Measurements from ENCODE around the gene WBP11.
"Not testable (repeated sequence)": the region's sequence is repeated elsewhere in the genome, so short reads cannot be mapped to it uniquely, and the experiment has no call there.

Gene WBP11

GRCh38 chr12:14751986-14752385, 51.3 kb downstream of the WBP11 start:
- DNase-seq (ENCODE audit: insufficient read length, low spot score) (no peak), FAIRE-seq (no peak)
- TF ChIP-seq, protein P1, sequence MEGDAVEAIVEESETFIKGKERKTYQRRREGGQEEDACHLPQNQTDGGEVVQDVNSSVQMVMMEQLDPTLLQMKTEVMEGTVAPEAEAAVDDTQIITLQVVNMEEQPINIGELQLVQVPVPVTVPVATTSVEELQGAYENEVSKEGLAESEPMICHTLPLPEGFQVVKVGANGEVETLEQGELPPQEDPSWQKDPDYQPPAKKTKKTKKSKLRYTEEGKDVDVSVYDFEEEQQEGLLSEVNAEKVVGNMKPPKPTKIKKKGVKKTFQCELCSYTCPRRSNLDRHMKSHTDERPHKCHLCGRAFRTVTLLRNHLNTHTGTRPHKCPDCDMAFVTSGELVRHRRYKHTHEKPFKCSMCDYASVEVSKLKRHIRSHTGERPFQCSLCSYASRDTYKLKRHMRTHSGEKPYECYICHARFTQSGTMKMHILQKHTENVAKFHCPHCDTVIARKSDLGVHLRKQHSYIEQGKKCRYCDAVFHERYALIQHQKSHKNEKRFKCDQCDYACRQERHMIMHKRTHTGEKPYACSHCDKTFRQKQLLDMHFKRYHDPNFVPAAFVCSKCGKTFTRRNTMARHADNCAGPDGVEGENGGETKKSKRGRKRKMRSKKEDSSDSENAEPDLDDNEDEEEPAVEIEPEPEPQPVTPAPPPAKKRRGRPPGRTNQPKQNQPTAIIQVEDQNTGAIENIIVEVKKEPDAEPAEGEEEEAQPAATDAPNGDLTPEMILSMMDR (IDR thresholded peaks at IDR 0.05; ENCODE audit: insufficient read depth, missing control alignments): no peak

GRCh38 chr12:14743061-14743460, 60.2 kb downstream of the WBP11 start:
- TF ChIP-seq, protein P1 (IDR thresholded peaks at IDR 0.05; ENCODE audit: insufficient read depth, missing control alignments): no peak
- no peak for DNase-seq (ENCODE audit: insufficient read length, low spot score)
- FAIRE-seq: no peak

GRCh38 chr12:14741942-14742341, 61.3 kb downstream of the WBP11 start:
- DNase-seq (ENCODE audit: insufficient read length, low spot score): no peak
- TF ChIP-seq, protein P1 (IDR thresholded peaks at IDR 0.05; ENCODE audit: insufficient read depth, missing control alignments): no peak
- no peak for FAIRE-seq

GRCh38 chr12:14741153-14741552, 62.1 kb downstream of the WBP11 start:
- TF ChIP-seq, protein P1 (IDR thresholded peaks at IDR 0.05; ENCODE audit: insufficient read depth, missing control alignments): no peak
- DNase-seq (ENCODE audit: insufficient read length, low spot score) (no peak), FAIRE-seq (no peak)

GRCh38 chr12:14736441-14736840, 66.8 kb downstream of the WBP11 start:
- not testable (repeated sequence) for DNase-seq (ENCODE audit: insufficient read length, low spot score); FAIRE-seq

Measured in D721Med (cell line).